H9 (cell line): Measurements from ENCODE around the gene KRTAP10-3. TPM values are rescaled to one million over a fixed set of nuclear protein-coding genes. Genes with fewer than 3 reads are reported as not detected.

ENCODE experiments used
- DNase-seq: peaks from one replicate; pipeline ENCODE4 v3.0.0-alpha.2; 2017
- H2AFZ ChIP-seq: one replicate; pipeline ENCODE4 v1.6.1; 2013; ENCODE audit warnings: mild to moderate bottlenecking, low read length, control low read depth, moderate library complexity
- H2AK5ac ChIP-seq: 2 replicates; pipeline ENCODE4 v1.6.1; 2013; ENCODE audit warnings: low read length, control low read depth, mixed read lengths; ENCODE audit not compliant: insufficient read length
- H2BK120ac ChIP-seq: one replicate; pipeline ENCODE4 v1.6.1; 2013; ENCODE audit warnings: low read depth, mild to moderate bottlenecking, low read length, control low read depth, inconsistent platforms; ENCODE audit not compliant: poor library complexity, severe bottlenecking
- H2BK12ac ChIP-seq: 2 replicates; pipeline ENCODE4 v1.6.1; 2013; ENCODE audit warnings: low read length, control low read depth, mixed read lengths, low read depth; ENCODE audit not compliant: insufficient read length
- H2BK15ac ChIP-seq: 2 replicates; pipeline ENCODE4 v1.6.1; 2013; ENCODE audit warnings: low read depth, low read length, control low read depth
- H2BK20ac ChIP-seq: one replicate; pipeline ENCODE4 v1.6.1; 2013; ENCODE audit warnings: low read depth, mild to moderate bottlenecking, low read length, control low read depth, inconsistent platforms; ENCODE audit not compliant: poor library complexity, severe bottlenecking
- H2BK5ac ChIP-seq: 2 replicates; pipeline ENCODE4 v1.6.1; 2013; ENCODE audit warnings: low read length, control low read depth, mixed read lengths; ENCODE audit not compliant: insufficient read length
- H3K14ac ChIP-seq: 2 replicates; pipeline ENCODE4 v1.6.1; 2013; ENCODE audit warnings: low read length, control low read depth; ENCODE audit not compliant: insufficient read depth
- H3K18ac ChIP-seq: 2 replicates; pipeline ENCODE4 v1.6.1; 2013; ENCODE audit warnings: low read depth, mild to moderate bottlenecking, mixed read lengths, low read length, control low read depth; ENCODE audit not compliant: insufficient read length
- H3K23ac ChIP-seq: 2 replicates; pipeline ENCODE4 v1.6.1; 2013; ENCODE audit warnings: low read length, control low read depth, mixed read lengths, low read depth; ENCODE audit not compliant: insufficient read length
- H3K23me2 ChIP-seq: 2 replicates; pipeline ENCODE4 v1.6.1; 2013; ENCODE audit warnings: low read depth, mild to moderate bottlenecking, mixed read lengths, low read length, control low read depth; ENCODE audit not compliant: insufficient read length, poor library complexity, severe bottlenecking
- H3K27ac ChIP-seq: 2 replicates; pipeline ENCODE4 v1.5.1; 2013; ENCODE audit warnings: low read length, control low read depth, mixed read lengths, low read depth; ENCODE audit not compliant: insufficient read length
- H3K27me3 ChIP-seq: 2 replicates; pipeline ENCODE4 v1.6.1; 2013; ENCODE audit warnings: low read length, control low read depth, inconsistent platforms; ENCODE audit not compliant: insufficient read depth
- H3K4ac ChIP-seq: 2 replicates; pipeline ENCODE4 v1.6.1; 2013; ENCODE audit warnings: low read depth, mild to moderate bottlenecking, control low read depth, inconsistent platforms, low read length, moderate library complexity
- H3K4me1 ChIP-seq: 2 replicates; pipeline ENCODE4 v1.6.1; 2013; ENCODE audit warnings: low read length, control low read depth, inconsistent platforms; ENCODE audit not compliant: insufficient read depth
- H3K4me2 ChIP-seq: 2 replicates; pipeline ENCODE4 v1.6.1; 2013; ENCODE audit warnings: low read length, control low read depth, mixed read lengths; ENCODE audit not compliant: insufficient read length, insufficient read depth
- H3K56ac ChIP-seq: 2 replicates; pipeline ENCODE4 v1.6.1; 2013; ENCODE audit warnings: low read depth, mild to moderate bottlenecking, mixed read lengths, low read length, control low read depth; ENCODE audit not compliant: insufficient read length
- H3K79me1 ChIP-seq: 2 replicates; pipeline ENCODE4 v1.6.1; 2013; ENCODE audit warnings: low read depth, mild to moderate bottlenecking, moderate library complexity, low read length, control low read depth, inconsistent platforms; ENCODE audit not compliant: insufficient read depth, poor library complexity, severe bottlenecking
- H3K79me2 ChIP-seq: 2 replicates; pipeline ENCODE4 v1.6.1; 2013; ENCODE audit warnings: low read length, control low read depth, inconsistent platforms; ENCODE audit not compliant: insufficient read depth
- H3K9ac ChIP-seq: 2 replicates; pipeline ENCODE4 v1.6.1; 2013; ENCODE audit warnings: low read length, control low read depth, mixed read lengths; ENCODE audit not compliant: insufficient read length; ENCODE audit errors: extremely low read depth
- H3K9me3 ChIP-seq: one replicate; pipeline ENCODE4 v1.6.1; 2013; ENCODE audit warnings: low read depth, low read length, inconsistent platforms; ENCODE audit not compliant: control insufficient read depth
- H3T11ph ChIP-seq: one replicate; pipeline ENCODE4 v1.6.1; 2013; ENCODE audit warnings: mild to moderate bottlenecking, low read length, control low read depth, inconsistent platforms
- H4K20me1 ChIP-seq: one replicate; pipeline ENCODE4 v1.6.1; 2013; ENCODE audit not compliant: control insufficient read depth, insufficient read length, insufficient read depth
- H4K5ac ChIP-seq: 2 replicates; pipeline ENCODE4 v1.6.1; 2013; ENCODE audit warnings: low read depth, mild to moderate bottlenecking, mixed read lengths, low read length, control low read depth; ENCODE audit not compliant: insufficient read length
- H4K8ac ChIP-seq: replicated peaks from 2 replicates; pipeline ENCODE4 v1.6.1; 2013; ENCODE audit warnings: low read length, control low read depth, mixed read lengths, low read depth; ENCODE audit not compliant: insufficient read length
- H4K91ac ChIP-seq: 2 replicates; pipeline ENCODE4 v1.6.1; 2013; ENCODE audit warnings: low read depth, mild to moderate bottlenecking, moderate library complexity, mixed read lengths, low read length, control low read depth; ENCODE audit not compliant: insufficient read length
- H3K27ac Mint-ChIP-seq, 3 experiments: 2 replicates in 2 of 3; 3 replicates in 1 of 3; pipeline ENCODE4 v1.8.0; 2020 to 2021; ENCODE audit warnings: mixed read lengths in 3 of 3, mild to moderate bottlenecking in 1 of 3, moderate library complexity in 1 of 3
- H3K27me3 Mint-ChIP-seq: 2 replicates; pipeline ENCODE4 v1.8.0; 2021; ENCODE audit warnings: low read depth, mild to moderate bottlenecking, moderate library complexity, mixed read lengths
- H3K36me3 Mint-ChIP-seq, 3 experiments: 2 replicates in 2 of 3; 3 replicates in 1 of 3; pipeline ENCODE4 v1.8.0; 2020 to 2021; ENCODE audit warnings: low read depth in 3 of 3, mixed read lengths in 3 of 3; ENCODE audit not compliant: insufficient read depth in 1 of 3
- H3K4me1 Mint-ChIP-seq, 2 experiments: 2 replicates each; pipeline ENCODE4 v1.8.0; 2020; ENCODE audit warnings: mixed read lengths in 2 of 2
- H3K4me3 Mint-ChIP-seq, 2 experiments: 2 replicates in 1 of 2; 3 replicates in 1 of 2; pipeline ENCODE4 v1.8.0; 2020 to 2021; ENCODE audit warnings: mild to moderate bottlenecking in 2 of 2, mixed read lengths in 2 of 2, moderate library complexity in 1 of 2
- H3K9me3 Mint-ChIP-seq, 2 experiments: 2 replicates in 1 of 2; 3 replicates in 1 of 2; pipeline ENCODE4 v1.8.0; 2020; ENCODE audit warnings: mild to moderate bottlenecking in 2 of 2, mixed read lengths in 2 of 2, moderate library complexity in 1 of 2
- CTCF ChIP-seq: fragments of 200-600 bp; sonication (generic); conservative IDR thresholded peaks from 3 replicates; pipeline ENCODE4 v1.8.0; 2021; ENCODE audit warnings: antibody characterized with exemption, mild to moderate bottlenecking
- WGBS: extraction: QIAGEN DNeasy Blood & Tissue Kit; methylation state at CpG from one replicate; pipeline ENCODE4 v1.1.7; 2013; ENCODE audit warnings: missing lambda C conversion rate, low lambda C conversion rate, mixed read lengths; ENCODE audit not compliant: insufficient read length; ENCODE audit errors: extremely low coverage; 5-methylcytosine and 5-hydroxymethylcytosine counted together
- total RNA-seq: library from RNA; stranded (reverse); gene quantifications from 2 replicates; pipeline ENCODE4 v1.2.1, GENCODE V29; 2021

Gene KRTAP10-3
- total RNA-seq, 1 experiment from 2014 or later: not detected

GRCh38 chr21:44530903-44531605 lies 27.5 kb downstream of the KRTAP10-3 start:
- TF ChIP-seq CTCF: no peak
- Histone ChIP-seq H4K20me1 (no peaks in the 10 kb centered on the region), H2AFZ (no peak overlapping the region), H4K91ac (no peak overlapping the region), H3K9me3 (no peaks in the 10 kb centered on the region), H4K8ac (no peak overlapping the region), H3K79me1 (no peaks in the 10 kb centered on the region), H3K27me3 (no peaks in the 10 kb centered on the region), H4K5ac (no peak overlapping the region), H3K14ac (no peak overlapping the region), H2AK5ac (no peak overlapping the region), H3K4me2 (no peak overlapping the region), H3K18ac (no peak overlapping the region), H2BK20ac (no peak overlapping the region), H3K9ac (no peak overlapping the region), H2BK120ac (no peak overlapping the region), H2BK12ac (no peak overlapping the region), H2BK15ac (no peak overlapping the region), H3K4ac (no peak overlapping the region), H3K27ac (no peak overlapping the region), H3T11ph (no peak overlapping the region), H3K23ac (no peak overlapping the region), H3K79me2 (no peaks in the 10 kb centered on the region), H2BK5ac (no peak overlapping the region), H3K56ac (no peak overlapping the region), H3K23me2 (no peaks in the 10 kb centered on the region), H3K4me1 (no peaks in the 10 kb centered on the region; the same call in 1 of the 2 replicates)
- Mint-ChIP-seq H3K27me3 (peaks cover 5% of the 10 kb centered on the region), H3K9me3 (peaks cover 0 to 5% of the 10 kb centered on the region in 2 experiments; a peak in 2 of 5 replicates), H3K4me3 (no peak overlapping the region), H3K4me1 (peaks cover 2 to 8% of the 10 kb centered on the region in 2 experiments; a peak in 3 of 4 replicates), H3K27ac (no peak overlapping the region), H3K36me3 (peaks cover 0 to 5% (median 0%) of the 10 kb centered on the region in 3 experiments; a peak in 1 of 7 replicates)
- no CpG with 5 or more reads among the region's 23 CpGs for WGBS
- DNase-seq: peak; percentile 23
